Tibial nerve (tissue), 4 donors: ENCODE data around the gene RAB3B. TPM values are rescaled to one million over a fixed set of nuclear protein-coding genes. Genes with fewer than 3 reads are reported as not detected.
"Not testable (repeated sequence)": the region's sequence is repeated elsewhere in the genome, so short reads cannot be mapped to it uniquely, and the experiment has no call there.

Source experiments
- DNase-seq, 2 donors: peaks; one replicate each; pipeline ENCODE4 v3.0.0-alpha.2; 2019; ENCODE audit warnings: low spot score in 2 of 2
- H3K27ac ChIP-seq, 4 donors: fragments of 200-600 bp; sonication (generic) in 3 of 4; one replicate each; pipeline ENCODE4 v1.5.1; 2017 to 2019; ENCODE audit warnings: mild to moderate bottlenecking in 1 of 4
- H3K27me3 ChIP-seq, 2 donors: fragments of 200-600 bp; sonication (generic) in 1 of 2; one replicate each; pipeline versions ENCODE4 v1.5.1 to v1.6.0; 2017 to 2019
- H3K36me3 ChIP-seq, 3 donors: fragments of 200-600 bp; sonication (generic); one replicate each; pipeline ENCODE4 v1.5.1; 2018 to 2019
- H3K4me1 ChIP-seq, 4 donors: fragments of 200-600 bp; sonication (generic) in 3 of 4; one replicate each; pipeline ENCODE4 v1.5.1; 2017 to 2019
- H3K4me3 ChIP-seq, 4 donors: fragments of 200-600 bp; sonication (generic) in 3 of 4; one replicate each; pipeline ENCODE4 v1.5.1; 2017 to 2019; ENCODE audit warnings: mild to moderate bottlenecking in 1 of 4, moderate library complexity in 1 of 4
- H3K9me3 ChIP-seq, 4 donors: fragments of 200-600 bp; sonication (generic) in 3 of 4; one replicate each; pipeline ENCODE4 v1.5.1; 2017 to 2019
- CTCF ChIP-seq, 5 experiments: fragments of 200-600 bp in 3 of 5; fragments of 450-650 bp in 2 of 5; sonication (generic) in 3 of 5; IDR thresholded peaks; one replicate each; pipeline ENCODE4 v1.5.1; 2016 to 2019; ENCODE audit warnings: antibody characterized with exemption in 5 of 5, mild to moderate bottlenecking in 3 of 5, moderate library complexity in 2 of 5
- EP300 ChIP-seq, 2 donors: sonication (generic); formaldehyde crosslinking; IDR thresholded peaks; one replicate each; pipeline ENCODE4 v1.6.1; 2017; ENCODE audit warnings: antibody characterized with exemption in 2 of 2, mild to moderate bottlenecking in 1 of 2
- POLR2A ChIP-seq, 2 donors: fragments of 450-650 bp; IDR thresholded peaks; one replicate each; pipeline ENCODE4 v1.6.1; 2017; ENCODE audit warnings: antibody characterized with exemption in 2 of 2, mild to moderate bottlenecking in 2 of 2, moderate library complexity in 2 of 2
- WGBS, 2 donors: methylation state at CpG; one replicate each; pipeline ENCODE4 v1.1.5; 2018; 5-methylcytosine and 5-hydroxymethylcytosine counted together
- total RNA-seq, 4 donors: library from RNA; depleted of rRNA; stranded (reverse); fragments of >200 nt; gene quantifications; one replicate each; pipeline ENCODE4 v1.1.0, GENCODE V29; 2016

RAB3B gene
- total RNA-seq, 4 donors from 2014 or later = under 0.01 to 0.39 TPM; not detected in 2

GRCh38 chr1:51875291-51875772 is 115.2 kb downstream of the RAB3B start:
- Histone ChIP-seq H3K27me3 (no peaks in the 10 kb centered on the region), H3K9me3 (no peaks in the 10 kb centered on the region), H3K4me1 (peaks cover 0 to 73% (median 23%) of the 10 kb centered on the region in 4 donors), H3K36me3 (peaks cover 0 to 3% (median 0%) of the 10 kb centered on the region in 3 donors), H3K27ac (no peak overlapping the region), H3K4me3 (no peak overlapping the region)
- 75 to 80% methylated on average over 6 of the region's 6 CpGs for WGBS, 2 donors
- TF ChIP-seq EP300 (IDR thresholded peaks at IDR 0.05) (no peak), POLR2A (IDR thresholded peaks at IDR 0.05) (no peak)
- DNase-seq = no peak

GRCh38 chr1:51873270-51873669 is 117.2 kb downstream of the RAB3B start:
- not testable (repeated sequence) for H3K27me3 ChIP-seq, H3K36me3 ChIP-seq, H3K9me3 ChIP-seq, H3K27ac ChIP-seq, H3K4me3 ChIP-seq, DNase-seq
- H3K4me1 ChIP-seq = peaks cover 0 to 70% (median 23%) of the 10 kb centered on the region in 4 donors
- 100% methylated on average over 1 of the region's 1 CpG for WGBS, 2 donors

GRCh38 chr1:51871351-51871975 is 119.0 kb downstream of the RAB3B start:
- Histone ChIP-seq H3K4me3 (no peak overlapping the region), H3K4me1 (peaks cover 0 to 71% (median 12%) of the 10 kb centered on the region in 4 donors), H3K27me3 (no peaks in the 10 kb centered on the region), H3K27ac (no peak overlapping the region), H3K36me3 (peaks cover 0 to 9% (median 0%) of the 10 kb centered on the region in 3 donors), H3K9me3 (no peaks in the 10 kb centered on the region)
- TF ChIP-seq CTCF (IDR thresholded peaks at IDR 0.05) (no peak), POLR2A (IDR thresholded peaks at IDR 0.05) (no peak), EP300 (IDR thresholded peaks at IDR 0.05) (no peak)
- DNase-seq = no peak
- 94 to 96% methylated on average over 6 of the region's 6 CpGs for WGBS, 2 donors

- no peak overlapping the region for H3K4me3 ChIP-seq
- TF ChIP-seq CTCF (IDR thresholded peaks at IDR 0.05) (no peak), EP300 (IDR thresholded peaks at IDR 0.05) (no peak)
- 93 to 94% methylated on average over 7 of the region's 7 CpGs for WGBS, 2 donors
- DNase-seq = no peak
- no peaks in the 10 kb centered on the region for H3K9me3 ChIP-seq
- no peaks in the 10 kb centered on the region for H3K27me3 ChIP-seq
- H3K27ac ChIP-seq = no peak overlapping the region
- H3K36me3 ChIP-seq = peaks cover 0 to 9% (median 0%) of the 10 kb centered on the region in 3 donors
- H3K4me1 ChIP-seq = peaks cover 0 to 64% (median 6%) of the 10 kb centered on the region in 4 donors
These were observed 119.7 kb downstream of the RAB3B start for GRCh38 chr1:51870603-51871350.

GRCh38 chr1:51867479-51868232 is 122.8 kb downstream of the RAB3B start:
- no peaks in the 10 kb centered on the region for H3K9me3 ChIP-seq
- no peak overlapping the region for H3K4me3 ChIP-seq
- WGBS, 2 donors = 76 to 79% methylated on average over 4 of the region's 4 CpGs
- H3K4me1 ChIP-seq = peaks cover 0 to 33% (median 0%) of the 10 kb centered on the region in 4 donors
- DNase-seq = no peak
- H3K36me3 ChIP-seq = peaks cover 0 to 9% (median 0%) of the 10 kb centered on the region in 3 donors
- H3K27me3 ChIP-seq = no peaks in the 10 kb centered on the region
- no peak overlapping the region for H3K27ac ChIP-seq
- TF ChIP-seq POLR2A (IDR thresholded peaks at IDR 0.05) (no peak), CTCF (IDR thresholded peaks at IDR 0.05) (no peak), EP300 (IDR thresholded peaks at IDR 0.05) (no peak)
